ENCODE measurements around the gene CELSR1. TPM values are rescaled to one million over a fixed set of nuclear protein-coding genes. Genes with fewer than 3 reads are reported as not detected.

CELSR1 gene
- total RNA-seq, 1 donor from 2014 or later: 5.1 TPM

DNA sequence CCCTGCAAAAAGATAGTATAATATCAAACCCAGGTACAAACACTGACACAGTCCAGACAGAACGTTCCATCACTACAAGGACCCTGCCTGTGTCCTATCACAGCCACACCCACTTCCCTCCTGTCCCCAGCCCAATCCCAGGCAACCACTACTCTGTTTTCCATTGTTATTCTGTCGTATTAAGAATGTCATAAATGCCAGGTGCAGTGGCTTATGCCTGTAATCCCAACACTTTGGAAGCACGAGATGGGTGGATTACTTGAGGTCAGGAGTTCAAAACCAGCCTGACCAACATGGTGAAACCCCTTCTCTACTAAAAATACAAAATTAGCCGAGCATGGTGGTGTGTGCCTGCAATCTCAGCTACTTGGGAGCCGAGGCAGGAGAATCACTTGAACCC, 112.9 kb downstream of the CELSR1 start:
- no peaks in the 10 kb centered on the region for H3K27me3 Mint-ChIP-seq (ENCODE audit: low read depth)
- peaks cover 8% of the 10 kb centered on the region for H3K36me3 Mint-ChIP-seq (ENCODE audit: low read depth)
- peaks cover 17% of the 10 kb centered on the region for H3K9me3 Mint-ChIP-seq
- TF ChIP-seq, protein P1, sequence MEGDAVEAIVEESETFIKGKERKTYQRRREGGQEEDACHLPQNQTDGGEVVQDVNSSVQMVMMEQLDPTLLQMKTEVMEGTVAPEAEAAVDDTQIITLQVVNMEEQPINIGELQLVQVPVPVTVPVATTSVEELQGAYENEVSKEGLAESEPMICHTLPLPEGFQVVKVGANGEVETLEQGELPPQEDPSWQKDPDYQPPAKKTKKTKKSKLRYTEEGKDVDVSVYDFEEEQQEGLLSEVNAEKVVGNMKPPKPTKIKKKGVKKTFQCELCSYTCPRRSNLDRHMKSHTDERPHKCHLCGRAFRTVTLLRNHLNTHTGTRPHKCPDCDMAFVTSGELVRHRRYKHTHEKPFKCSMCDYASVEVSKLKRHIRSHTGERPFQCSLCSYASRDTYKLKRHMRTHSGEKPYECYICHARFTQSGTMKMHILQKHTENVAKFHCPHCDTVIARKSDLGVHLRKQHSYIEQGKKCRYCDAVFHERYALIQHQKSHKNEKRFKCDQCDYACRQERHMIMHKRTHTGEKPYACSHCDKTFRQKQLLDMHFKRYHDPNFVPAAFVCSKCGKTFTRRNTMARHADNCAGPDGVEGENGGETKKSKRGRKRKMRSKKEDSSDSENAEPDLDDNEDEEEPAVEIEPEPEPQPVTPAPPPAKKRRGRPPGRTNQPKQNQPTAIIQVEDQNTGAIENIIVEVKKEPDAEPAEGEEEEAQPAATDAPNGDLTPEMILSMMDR (conservative IDR thresholded peaks at IDR 0.05): no peak
- DNase-seq (ENCODE audit: low read depth, low spot score): no peak
- H3K27ac Mint-ChIP-seq (ENCODE audit: unreplicated experiment): no peak overlapping the region
- H3K4me1 Mint-ChIP-seq: no peaks in the 10 kb centered on the region
- H3K4me3 Mint-ChIP-seq: no peak overlapping the region

DNA sequence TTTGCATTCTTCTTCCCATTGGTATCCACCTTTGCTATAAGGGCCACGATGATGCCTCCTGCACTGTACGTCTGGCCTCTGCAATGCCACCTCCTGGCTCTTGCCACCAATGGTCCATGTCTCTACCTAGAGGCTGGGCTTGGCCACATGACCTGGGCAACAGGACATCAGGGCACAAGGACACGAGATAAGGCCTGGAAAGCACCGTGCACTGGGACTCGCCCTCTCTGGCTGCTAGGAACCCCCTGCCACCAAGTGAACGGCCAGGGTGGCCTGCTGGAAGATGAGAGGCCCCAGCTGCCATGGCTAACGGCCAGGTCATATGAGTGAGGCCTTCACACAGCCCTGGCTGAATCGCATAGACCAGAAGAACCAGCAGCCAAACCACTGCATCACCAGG, 114.5 kb downstream of the CELSR1 start:
- peaks cover 17% of the 10 kb centered on the region for H3K9me3 Mint-ChIP-seq
- H3K4me3 Mint-ChIP-seq: no peak overlapping the region
- TF ChIP-seq, protein P1 (conservative IDR thresholded peaks at IDR 0.05): no peak
- DNase-seq (ENCODE audit: low read depth, low spot score): no peak
- no peak overlapping the region for H3K27ac Mint-ChIP-seq (ENCODE audit: unreplicated experiment)
- H3K4me1 Mint-ChIP-seq: peaks cover under 1% of the 10 kb centered on the region
- peaks cover 8% of the 10 kb centered on the region for H3K36me3 Mint-ChIP-seq (ENCODE audit: low read depth)
- no peaks in the 10 kb centered on the region for H3K27me3 Mint-ChIP-seq (ENCODE audit: low read depth)

DNA sequence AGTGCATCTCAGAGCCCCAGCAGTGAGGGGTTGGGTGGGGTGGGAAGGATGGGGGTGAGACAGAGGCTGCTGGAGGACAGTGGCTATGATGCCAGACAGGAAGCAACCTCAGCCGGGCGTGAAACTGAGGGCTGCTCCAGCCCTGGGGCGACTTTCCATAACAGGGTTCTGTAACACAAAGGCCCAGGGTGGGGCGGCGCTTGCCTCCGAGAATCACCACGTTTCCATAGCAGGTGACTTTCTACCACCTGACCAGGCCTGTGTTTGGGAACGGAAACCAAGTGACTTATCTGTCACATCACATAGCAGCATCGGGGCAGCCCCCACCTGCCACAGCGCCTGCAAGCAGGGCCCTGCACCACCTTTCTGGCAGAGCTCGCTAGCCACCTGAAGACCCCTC, 116.2 kb downstream of the CELSR1 start:
- no peak for DNase-seq (ENCODE audit: low read depth, low spot score)
- Mint-ChIP-seq H3K27me3 (ENCODE audit: low read depth) (no peaks in the 10 kb centered on the region), H3K36me3 (ENCODE audit: low read depth) (peaks cover 4% of the 10 kb centered on the region), H3K9me3 (peaks cover 13% of the 10 kb centered on the region), H3K4me1 (peaks cover 3% of the 10 kb centered on the region), H3K4me3 (no peak overlapping the region), H3K27ac (ENCODE audit: unreplicated experiment) (no peak overlapping the region)
- TF ChIP-seq, protein P1 (conservative IDR thresholded peaks at IDR 0.05): no peak

DNA sequence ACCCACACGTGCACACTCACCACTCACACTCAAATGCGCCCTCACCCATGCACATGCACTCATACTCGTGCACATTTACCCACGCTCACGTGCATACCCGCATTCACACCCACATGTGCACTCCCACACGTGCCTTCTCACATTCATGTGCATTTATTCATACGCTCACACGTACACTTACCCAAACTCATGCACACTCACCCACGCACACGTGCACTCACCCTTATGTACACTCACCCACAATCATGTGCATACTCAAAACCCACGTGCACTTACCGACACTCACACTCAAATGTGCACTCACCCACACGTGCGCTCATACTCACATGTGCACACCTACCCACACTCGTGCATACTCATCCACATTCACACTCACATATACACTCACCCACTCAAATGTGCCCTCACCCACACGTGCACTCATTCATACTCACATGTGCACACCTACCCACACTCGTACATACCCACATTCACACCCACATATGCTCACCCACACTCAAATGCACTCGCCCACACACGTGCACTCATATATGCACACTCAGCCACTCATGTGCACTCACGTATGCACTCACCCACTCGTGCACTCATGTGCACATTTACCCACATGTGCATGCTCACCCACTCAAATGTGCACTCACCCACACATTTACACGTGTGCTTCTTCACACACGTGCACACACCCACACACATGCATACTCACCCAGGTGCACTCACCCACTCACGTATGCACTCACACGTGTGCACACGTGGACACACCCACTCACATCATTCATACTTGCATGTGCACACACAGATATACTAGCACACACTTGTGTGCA, 117.5 kb downstream of the CELSR1 start:
- no peak for DNase-seq (ENCODE audit: low read depth, low spot score)
- peaks cover under 1% of the 10 kb centered on the region for H3K36me3 Mint-ChIP-seq (ENCODE audit: low read depth)
- peaks cover under 1% of the 10 kb centered on the region for H3K9me3 Mint-ChIP-seq
- no peak overlapping the region for H3K27ac Mint-ChIP-seq (ENCODE audit: unreplicated experiment)
- H3K4me1 Mint-ChIP-seq: peaks cover 10% of the 10 kb centered on the region
- H3K27me3 Mint-ChIP-seq (ENCODE audit: low read depth): peaks cover 6% of the 10 kb centered on the region
- no peak overlapping the region for H3K4me3 Mint-ChIP-seq
- TF ChIP-seq, protein P1 (conservative IDR thresholded peaks at IDR 0.05): no peak

DNA sequence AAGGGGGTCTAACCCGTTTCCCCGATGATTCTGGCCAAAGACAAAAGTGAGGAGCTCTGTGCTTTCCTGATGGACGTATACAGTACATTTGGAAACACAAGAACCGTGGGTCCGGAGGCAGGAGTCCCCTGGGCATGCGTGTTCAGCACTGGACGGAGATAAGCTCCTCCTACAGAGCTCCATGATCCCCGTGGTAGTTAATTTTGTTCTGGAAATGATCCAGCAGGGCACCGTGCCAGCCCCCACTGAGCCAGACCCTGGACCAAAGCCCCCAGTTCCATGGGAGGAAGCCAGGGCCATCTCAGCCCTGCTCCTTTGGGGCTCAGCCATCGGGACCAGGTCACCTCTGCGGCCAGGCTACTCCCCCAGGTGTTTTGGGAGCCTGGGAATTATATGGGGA, 118.6 kb downstream of the CELSR1 start:
- Mint-ChIP-seq H3K4me1 (peaks cover 10% of the 10 kb centered on the region), H3K9me3 (no peaks in the 10 kb centered on the region), H3K27me3 (ENCODE audit: low read depth) (peaks cover 6% of the 10 kb centered on the region), H3K27ac (ENCODE audit: unreplicated experiment) (no peak overlapping the region), H3K36me3 (ENCODE audit: low read depth) (no peaks in the 10 kb centered on the region), H3K4me3 (no peak overlapping the region)
- TF ChIP-seq, protein P1 (conservative IDR thresholded peaks at IDR 0.05): no peak
- DNase-seq (ENCODE audit: low read depth, low spot score): no peak

Data from neural crest cell (in vitro differentiated cells).